HG02852 (cell line): Measurements from ENCODE around the gene NLRC5.
A peak's percentile ranks its signal among the peaks of the same experiment; 100 is the strongest.

Experiments
- ATAC-seq: cut with Tn5 transposase; IDR thresholded peaks from one replicate; pipeline ENCODE4 v1.9.1; 2021; ENCODE audit warnings: mild to moderate bottlenecking, moderate library complexity; ENCODE audit not compliant: unreplicated experiment

The NLRC5 gene

DNA sequence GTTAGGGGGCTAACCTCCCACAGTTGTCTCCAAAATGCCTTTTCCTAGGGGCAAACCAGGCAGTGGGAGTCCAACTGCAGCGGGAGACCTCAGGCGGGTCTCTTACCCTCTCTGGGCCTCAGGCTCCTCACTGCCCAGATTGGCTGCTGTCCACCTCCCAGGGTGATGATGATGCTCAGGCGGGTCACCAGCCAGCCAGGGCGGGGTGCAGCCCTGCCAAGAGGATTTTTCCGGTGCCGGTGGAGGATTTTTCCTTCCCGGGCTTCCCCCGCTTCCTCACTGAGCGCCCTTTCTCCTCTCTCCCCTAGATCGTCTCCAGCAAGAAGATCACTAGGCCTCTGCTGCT is 125.8 kb downstream of the NLRC5 start:
- no peak for ATAC-seq

DNA sequence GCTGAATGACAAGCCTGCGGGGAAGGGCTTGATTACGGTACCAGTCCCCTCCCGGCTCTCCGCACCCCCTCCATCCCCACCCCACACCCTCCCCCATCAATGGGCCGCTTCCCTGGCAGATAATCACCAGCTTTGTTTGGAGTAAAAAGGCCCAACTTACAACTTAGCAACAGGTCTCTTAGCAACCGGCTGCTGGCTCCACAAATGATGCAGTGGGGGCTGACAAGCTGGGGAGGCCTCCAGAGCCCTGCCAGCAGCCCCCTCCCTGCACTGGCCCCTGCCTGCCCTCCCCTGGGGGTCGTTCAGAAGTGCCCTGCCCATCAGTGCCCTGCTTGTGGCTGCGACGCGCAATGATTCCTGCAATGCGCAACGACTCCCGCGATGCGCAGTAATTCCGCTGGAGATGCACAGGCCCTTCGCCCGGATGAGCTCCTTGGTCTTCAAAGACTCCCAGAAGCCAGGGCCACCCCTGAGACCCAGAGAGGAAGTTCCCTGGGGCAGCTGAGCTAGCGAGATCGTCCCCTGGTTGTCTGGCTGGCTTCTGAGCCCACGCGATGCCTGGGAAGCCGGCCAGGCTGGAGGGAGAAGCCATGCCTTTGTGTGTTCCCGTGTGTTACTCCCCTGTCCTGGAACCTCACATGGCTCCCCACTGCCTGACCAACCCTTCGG is 126.3 kb downstream of the NLRC5 start:
- no peak for ATAC-seq

DNA sequence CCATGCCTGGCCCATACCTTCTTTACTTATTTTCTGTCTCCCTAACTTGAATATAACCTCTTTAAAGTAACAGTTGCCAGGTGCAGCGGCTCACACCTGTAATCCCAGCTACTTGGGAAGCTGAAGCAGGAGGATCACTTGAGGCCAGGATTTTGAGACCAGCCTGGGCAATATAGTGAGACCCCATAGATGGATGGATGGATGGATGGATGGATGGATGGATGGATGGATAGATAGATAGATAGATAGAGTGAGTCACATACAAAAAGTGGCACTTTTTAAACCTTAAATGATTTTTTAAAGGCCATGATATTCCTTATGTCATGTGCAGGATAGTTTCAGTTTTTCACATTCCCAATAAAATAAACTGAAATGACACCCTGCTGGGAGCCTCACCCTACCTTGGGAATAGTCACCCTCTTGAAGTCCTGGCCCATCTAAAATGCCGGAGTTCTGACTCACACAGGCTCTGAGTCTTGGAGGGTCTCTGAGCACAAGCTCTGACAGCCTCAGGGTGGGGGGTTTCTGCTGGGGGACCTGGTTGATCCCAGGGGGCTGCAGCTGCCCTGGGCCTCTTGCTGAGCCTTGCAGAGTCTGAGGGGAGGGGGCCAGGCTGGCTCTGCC is 129.2 kb downstream of the NLRC5 start:
- ATAC-seq = no peak

DNA sequence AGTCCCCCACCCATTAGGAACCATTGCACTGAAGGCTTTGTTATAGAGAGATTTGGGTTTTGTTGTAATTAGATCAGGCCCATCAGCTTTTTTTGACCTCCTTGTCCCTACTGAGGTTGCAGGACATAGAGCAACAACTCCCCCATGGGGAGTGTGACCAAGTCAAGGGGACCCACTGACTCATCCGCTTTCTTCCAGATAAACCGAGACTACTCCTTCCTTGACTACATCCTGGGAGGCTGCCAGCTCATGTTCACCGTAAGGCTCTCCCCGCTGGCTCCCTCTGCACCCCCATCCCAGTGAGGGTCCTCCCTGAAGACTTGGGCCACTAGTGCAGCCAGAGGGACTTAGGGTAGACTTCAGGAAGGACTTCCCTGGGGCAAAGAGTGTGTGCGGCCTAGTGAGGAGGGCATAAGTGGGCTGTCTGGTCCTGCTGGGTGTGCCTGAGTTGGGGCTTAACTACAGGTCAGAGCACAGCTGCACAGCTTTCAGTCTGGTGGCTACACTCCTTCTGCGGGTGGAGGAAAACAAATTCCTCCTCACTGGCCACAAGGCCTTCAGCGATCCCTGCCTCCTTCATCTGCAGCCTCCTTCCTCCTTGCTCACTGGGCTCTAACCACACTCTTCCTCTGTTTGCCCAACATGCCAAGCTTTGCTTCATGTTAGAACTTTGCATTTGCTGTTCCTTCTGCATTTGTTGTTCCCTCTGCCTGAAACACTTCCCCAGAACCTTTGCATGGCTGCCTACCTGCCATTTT is 134.0 kb downstream of the NLRC5 start:
- no peak for ATAC-seq

DNA sequence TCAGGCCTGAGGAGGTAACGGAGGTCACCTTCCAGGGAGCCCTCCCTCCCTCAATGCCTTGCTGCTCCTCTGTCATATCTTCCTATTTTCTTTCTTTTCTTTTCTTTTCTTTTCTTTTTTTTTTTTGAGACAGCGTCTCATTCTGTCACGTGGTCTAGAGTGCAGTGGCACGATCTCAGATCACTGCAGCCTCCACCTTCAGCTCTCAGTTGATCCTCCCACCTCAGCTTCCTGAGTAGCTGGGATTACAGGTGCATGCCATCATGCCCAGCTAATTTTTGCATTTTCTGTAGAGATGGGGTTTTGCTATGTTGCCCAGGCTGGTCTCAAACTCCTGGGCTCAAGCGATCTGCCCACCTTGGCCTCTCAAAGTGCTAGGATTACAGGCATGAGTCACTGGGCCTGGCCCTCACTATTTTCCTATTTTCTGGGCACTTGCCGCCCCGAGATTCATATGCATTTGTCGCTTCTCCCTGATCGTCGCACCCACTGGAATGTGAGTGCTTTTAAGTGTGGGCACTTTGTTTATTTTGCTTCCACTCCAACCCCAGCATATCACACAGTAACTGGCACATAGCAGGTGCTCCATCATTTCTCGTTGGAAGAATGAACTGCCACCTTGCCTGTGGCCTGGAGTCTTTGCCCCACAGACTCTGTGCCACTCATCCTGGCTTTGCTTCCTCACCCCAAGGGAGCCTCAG is 134.8 kb downstream of the NLRC5 start:
- no peak for ATAC-seq

DNA sequence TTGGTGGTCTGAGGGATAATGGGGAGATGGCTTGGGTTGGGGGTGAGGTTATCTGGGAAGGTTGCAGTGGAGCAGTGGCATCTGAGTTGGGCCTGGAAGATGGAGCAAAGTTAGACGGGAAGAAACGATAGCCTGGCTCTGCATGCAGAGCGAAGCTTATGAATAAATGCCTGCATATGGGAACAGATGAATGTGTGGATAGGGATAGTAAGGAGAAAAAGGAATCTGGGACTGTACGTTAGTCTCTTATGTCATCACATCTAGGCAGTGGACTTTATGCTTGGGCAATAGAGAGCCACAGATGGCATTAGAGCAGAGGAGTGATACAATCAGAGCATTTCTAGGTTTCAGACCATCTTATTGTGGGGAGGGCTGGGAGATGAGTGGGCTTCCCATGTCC is 136.0 kb downstream of the NLRC5 start:
- ATAC-seq = no peak

DNA sequence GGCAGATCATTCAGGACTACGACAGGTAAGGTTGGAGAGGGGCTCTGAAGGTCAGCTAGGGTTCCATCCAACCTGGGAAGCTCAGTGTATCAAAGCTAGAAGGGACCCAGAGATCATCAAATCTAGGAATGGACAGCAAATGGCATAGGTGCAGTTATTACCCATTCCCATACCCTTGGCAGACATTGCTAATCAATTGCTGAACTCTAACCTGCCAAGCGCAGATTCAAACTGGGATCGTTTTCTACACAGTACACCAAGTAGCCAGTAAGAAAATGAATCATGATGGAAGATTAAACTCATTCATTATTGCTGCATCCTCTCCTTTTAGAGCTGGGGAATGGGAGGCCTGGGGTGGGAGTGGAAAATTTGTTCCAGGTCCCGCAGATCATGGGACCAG is 136.6 kb downstream of the NLRC5 start:
- ATAC-seq = no peak

DNA sequence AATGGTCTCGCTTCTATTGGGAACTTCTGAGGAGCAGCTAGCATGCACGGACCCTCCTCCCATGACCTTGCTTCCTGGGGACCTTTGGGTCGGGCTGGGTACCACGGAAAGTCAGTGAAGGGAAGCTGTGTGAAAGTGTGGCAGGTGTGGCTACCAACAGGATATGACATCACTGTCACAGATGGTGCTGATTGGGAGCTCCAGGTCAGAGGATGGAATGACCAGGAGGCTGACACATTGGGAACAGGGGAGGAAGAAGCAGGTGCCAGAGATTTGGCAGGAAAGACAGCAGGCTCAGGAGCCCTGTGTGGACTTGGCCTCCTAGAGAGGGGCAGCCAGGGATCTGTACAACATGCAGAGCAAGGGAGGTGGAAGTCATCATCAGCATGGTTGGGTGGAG is 137.1 kb downstream of the NLRC5 start:
- ATAC-seq = no peak

DNA sequence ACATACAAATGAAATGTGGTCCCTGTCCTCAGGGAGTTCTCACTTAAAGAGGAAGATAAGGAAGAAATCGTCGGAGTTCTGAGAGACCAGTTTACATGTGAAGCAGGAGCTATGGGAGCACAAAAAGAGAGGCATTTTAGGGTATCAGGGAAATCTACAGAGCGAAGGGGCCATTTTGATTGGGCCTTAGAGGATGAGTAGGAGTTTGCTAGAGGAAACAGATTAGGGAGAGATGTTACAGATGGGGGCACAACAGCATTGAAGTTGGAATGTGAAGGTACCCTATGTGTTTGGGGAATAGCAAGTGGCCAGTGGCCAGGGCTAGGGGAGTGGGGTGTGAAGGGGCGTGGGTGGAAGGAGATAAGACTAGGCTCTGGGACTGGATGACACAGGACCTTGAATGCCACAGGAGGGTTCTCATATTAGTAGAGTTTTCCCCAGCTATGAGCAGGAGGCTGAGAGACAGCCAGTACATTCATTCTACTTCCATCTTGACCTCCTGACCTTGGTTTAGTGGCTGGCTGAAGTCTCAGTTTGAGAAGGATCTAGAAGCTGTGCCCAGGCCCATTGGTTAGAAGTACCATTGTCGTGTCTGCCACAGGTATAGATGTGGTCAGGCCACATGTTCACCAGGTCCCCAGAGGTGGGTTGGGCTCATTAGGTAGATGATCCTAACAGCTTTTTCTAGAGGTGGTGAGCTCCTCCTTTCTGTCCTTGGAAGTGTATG is 137.8 kb downstream of the NLRC5 start:
- peak; percentile 43 for ATAC-seq

DNA sequence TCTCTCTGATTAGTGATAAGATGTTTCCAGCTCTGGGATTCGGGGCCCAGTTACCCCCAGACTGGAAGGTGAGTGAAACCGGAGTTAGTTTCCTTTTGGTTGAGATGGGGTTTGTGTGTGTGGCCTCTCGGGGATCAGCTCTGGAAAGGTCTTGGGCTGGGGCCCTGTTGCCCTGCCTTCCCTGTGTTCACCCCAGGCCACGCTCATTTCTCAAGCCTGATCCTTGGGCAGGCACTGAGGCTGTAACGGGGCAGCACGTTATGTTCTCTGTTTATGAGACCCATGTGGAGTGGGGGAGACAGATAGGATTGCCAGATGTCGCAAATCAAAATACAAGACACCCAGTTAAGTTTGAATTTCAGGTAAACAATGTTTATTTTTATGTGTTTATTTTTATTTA is 138.5 kb downstream of the NLRC5 start:
- no peak for ATAC-seq

DNA sequence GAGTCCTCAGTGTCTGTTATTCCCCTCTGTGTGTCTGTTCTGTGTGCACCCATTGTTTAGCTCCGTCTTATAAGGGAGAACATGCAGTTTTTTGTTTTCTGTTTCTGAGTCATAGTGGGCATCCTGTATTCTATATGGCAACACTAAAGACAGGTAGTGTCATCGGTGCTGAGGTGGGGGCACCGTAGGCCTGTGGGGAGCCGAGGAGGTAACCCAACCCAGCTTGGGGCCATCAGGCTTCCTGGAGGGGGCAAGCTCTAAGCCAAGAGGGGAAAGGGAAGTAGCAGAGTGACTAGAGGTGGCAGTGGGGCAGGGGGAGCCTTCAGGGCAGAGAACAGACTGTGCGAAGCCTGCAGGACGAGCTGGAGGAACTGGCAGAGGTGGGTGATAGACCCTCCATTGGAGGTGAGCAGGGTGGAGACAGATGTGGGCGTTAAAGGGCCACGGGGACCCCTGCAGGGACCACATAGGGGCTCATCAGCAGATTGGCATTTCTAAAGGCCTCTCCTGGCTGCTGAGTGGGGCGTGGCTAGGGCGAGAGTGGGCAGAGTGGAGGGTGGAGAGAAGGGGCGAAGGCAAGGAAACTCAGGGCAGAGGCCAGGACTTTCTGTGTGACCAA is 139.5 kb downstream of the NLRC5 start:
- no peak for ATAC-seq

DNA sequence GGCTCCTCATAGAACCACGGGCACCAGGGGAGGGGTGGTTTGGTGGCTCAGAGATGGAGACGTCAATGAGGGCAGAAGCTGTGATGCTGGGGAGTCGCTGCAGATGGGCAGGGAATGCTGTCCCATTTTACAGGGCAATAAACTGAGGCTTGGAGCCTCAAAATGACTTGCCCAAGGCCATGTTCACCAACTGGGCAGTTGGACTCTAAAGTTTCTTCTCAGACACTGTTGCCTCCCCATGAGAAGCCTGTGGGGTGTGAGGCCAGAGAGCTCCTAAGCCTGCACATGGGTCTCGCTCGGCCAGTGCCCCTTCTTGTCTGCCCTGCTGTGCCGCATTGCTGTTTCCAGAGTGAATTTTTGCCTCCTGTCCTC is 141.6 kb downstream of the NLRC5 start:
- ATAC-seq = no peak

DNA sequence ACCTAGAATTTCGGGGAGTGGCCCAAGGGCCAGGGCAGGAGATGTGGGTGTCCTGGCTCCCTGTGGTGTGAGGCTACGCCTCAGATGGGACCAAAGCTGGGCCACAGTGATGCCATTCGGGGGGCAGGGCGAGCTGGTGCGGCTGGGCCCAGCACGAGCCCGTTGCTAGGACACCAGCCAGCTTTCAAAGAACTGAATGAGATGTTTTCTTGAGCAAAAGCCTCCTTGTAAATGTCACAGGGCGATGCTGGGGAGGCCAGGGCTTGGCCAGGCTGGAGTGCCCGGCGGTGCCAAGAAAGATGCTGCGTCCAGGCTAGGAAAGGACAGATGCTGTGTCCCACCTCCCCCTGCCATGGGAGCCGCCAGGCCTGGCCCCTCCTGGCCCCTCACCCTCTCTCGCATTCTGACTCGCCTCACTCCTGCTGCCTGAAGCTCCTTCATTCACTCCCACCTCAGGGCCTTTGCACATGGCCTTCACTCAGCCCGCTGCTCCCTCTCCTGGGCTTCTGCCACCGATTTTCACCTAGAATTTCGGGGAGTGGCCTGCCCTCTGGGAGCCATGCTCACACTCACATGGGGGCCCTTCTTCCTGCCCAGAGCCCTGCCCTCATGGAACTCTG is 142.1 kb downstream of the NLRC5 start:
- no peak for ATAC-seq

DNA sequence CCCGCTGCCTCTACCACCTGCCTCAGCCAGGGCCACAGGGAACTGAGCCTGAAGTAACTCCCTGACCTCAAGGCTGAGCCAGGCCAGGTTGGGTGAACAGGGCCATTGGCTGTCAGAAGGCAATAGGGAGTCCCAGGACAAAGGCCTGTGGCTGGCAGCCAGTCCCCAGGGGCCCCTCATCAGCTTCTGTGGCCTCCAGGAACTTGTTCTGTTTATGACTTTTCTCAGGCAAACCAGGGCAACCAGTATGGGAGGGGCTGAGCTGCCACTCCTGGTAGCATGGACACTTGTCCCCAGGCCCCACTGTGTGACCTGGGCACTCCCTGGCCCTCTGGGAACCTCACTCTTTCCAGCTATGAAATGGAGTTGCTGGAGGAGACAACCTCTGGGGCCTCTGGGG is 143.1 kb downstream of the NLRC5 start:
- no peak for ATAC-seq

DNA sequence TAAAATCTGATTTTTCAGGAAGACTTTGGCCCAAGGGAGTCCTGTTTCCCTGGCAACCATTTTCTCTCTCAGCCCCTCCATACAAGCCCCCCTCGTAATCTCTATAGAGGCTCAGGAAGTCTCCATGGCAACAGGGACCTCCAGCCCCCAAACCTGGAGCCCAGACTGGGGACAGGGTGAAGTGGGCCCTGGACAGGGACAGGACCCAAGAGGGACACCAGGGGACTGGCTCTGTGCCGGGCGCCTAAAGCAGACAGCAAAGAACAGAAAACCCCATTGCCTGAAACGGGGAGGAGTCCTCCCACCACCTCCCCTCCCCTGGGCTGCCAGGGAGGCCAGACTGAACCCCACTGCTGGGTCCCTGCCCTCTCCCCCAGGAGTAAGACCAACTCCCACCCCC is 143.7 kb downstream of the NLRC5 start:
- no peak for ATAC-seq
